HG03558 (cell line): Measurements from ENCODE around the gene HPS1.

Experiments used
- ATAC-seq: cut with Tn5 transposase; IDR thresholded peaks from one replicate; pipeline ENCODE4 v1.9.1; 2021; ENCODE audit warnings: moderate number of reproducible peaks; ENCODE audit not compliant: unreplicated experiment; ENCODE audit errors: extremely low read depth

HPS1 gene

DNA sequence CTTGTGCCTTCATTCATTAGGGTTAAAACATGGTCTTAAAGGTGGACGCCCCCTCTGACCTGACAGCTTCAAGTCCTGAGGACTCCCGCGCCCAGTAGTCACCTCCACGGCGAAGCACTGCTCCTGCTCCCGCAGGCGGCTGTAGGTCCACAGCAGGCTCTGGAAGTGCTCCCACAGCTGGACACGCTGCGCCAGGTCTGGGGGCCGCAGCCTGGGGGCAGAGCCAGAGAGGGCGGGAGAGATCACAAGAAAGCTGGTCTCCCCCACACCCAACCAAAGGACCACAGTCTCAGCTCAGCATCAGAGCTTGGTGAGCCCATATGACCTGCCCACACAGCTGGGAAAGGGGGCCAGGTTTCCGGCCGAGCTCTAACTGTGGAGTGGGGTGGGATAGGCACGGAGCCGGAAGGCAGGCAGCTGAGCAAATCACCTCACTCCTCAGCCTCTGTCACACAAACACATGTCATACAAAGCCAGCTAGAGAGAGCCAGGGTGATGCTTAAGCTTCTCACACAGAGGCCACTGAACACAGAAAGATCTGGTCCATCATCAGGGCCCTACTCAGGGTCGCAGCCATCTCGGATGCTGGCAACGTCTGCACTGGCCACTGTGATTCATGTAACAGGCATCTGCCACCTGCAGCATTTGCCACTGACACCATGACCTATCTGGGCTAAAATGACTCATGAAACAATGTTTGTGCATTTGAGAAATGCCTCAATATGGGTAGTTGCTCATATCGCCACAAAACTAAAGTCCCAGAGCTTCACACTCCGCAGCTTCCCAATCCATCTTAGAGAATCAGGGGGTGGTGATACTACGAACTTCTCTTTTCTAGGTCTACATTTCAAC, 12.6 kb downstream of the HPS1 start:
- no peak for ATAC-seq

DNA sequence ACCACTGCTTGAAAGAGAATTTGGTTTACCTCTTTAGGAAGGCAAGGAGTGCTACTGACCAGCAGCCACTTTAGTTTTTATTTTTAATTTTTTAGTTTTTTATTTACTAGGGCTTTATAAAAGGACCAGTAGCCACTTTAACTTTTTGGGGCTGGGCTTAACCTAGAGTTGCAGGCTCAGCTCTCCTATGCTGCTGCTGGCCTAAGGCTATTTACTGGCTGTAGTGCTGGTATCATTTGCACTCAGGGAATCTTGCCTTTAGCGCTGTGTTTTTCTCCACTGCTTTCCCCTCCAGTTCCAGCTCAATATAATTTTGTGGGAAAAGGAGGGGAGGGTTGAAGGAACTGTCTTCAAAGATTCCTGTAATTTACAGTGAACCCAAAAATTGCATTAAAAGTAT, 13.4 kb downstream of the HPS1 start:
- ATAC-seq: no peak

DNA sequence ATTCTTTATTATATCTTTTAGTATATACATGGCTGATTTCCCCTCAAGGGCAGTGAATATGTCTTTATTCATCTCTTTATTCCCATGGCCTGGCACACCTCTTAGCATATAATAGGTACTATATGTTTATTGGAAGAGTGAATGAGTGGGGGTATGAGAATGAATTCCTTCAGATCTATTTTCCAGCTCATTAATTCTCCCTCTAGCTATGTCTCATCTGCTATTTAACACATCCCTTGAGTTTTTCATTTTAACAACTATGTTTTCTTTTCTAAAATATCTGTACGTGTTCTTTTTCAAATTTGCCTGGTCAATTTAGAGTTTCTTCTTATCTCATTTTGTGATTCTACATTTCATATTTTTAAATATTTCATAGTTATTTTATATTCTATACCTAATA, 14.4 kb downstream of the HPS1 start:
- no peak for ATAC-seq

DNA sequence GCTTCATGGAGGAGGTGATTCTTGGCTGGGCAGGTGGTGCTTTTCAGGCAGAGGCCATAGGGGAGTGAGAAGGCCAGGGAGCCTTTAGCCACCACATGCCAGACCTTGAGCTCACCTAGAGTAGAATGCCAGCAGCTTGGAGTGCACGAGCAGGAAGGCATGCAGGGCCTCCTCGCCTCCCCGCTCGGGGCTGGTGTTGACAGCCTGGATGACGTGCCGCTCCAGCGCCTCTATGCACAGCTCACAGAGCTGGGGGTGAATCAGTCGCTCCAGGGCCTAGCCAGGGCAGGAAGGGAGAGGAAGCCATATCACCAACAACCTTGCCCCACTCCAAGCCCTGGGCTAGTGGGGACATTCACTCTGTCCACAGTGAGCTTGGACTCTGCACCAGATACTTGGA, 15.7 kb downstream of the HPS1 start:
- ATAC-seq: no peak

DNA sequence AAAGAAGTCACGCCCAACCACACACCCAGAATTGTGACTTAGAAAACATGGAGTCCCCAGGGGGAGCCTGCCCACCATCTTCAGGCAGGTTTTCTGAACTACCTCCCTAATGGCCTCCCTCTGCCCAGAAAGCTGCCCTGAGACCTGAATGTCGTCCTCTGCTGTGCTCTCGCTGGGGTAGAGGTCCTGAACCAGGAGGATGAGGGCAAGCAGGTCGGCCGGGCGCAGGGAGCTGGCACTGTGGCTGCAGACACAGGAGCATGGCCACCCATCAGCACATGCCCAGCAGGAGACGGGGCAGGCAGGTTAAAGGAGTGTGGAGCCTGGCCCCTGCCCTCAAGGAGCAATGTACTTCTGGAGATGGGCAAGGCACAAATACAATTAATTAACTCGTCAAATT, 16.3 kb downstream of the HPS1 start:
- ATAC-seq: no peak

DNA sequence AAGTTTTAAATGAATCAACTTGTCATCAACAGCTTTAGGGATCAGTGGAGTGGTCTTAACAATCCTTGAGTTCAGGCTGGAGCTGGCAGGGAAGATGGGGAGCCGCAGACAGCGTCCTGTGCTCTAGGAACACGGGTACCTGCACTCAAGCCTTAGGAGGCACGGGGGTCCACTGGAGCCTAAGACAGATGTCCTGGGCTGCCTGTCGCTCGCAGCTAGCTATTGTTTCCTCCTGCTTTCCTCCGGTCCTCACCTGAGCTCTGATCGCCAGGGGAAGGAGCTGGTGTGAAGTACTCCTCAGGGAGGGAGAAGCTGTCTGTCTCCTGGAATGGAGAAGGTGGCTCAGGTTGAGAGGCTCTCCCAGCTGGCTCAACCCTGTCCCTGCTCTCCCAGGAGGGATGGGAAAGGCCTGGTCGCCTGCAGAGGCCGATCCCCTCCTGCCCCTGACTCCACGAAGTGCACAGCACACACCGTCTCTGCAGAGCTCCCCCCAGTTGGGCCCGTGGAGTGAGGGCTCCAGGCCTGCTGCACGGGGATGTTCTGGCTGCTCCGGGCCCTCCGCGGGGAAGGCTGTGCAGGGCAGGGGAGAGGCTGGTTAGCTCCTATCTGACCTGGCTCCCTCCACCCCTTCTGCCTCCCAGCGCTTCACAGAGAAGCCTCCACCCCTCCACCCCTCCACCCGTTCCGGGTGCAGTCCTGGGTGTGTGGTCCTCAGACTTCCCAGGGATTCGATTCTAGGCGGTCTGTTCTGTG, 17.2 kb downstream of the HPS1 start:
- no peak for ATAC-seq

DNA sequence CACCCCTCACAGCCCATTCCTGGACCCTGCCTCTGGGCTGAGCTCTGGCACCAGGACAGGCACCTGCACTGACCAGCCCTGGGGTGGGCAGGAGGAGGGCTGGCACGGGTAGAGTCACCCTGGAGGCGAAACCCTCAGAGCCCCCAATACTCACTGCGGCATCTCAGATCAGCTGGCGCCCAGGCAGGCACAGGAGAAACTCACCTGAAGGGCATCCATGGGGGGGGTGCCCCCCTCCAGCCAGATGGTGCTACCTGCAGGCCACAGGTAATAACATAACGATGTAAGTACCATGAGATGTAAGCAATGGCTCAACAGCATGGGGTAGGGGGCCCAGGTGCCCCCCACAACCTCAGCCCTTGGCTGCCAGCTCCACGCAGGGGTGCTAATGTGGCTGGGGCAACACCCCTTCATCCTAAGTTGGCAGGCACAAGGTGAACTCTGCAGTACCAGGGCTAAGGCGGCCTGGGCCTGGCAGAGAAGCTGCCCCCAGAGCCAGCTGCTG, 19.7 kb downstream of the HPS1 start:
- no peak for ATAC-seq

DNA sequence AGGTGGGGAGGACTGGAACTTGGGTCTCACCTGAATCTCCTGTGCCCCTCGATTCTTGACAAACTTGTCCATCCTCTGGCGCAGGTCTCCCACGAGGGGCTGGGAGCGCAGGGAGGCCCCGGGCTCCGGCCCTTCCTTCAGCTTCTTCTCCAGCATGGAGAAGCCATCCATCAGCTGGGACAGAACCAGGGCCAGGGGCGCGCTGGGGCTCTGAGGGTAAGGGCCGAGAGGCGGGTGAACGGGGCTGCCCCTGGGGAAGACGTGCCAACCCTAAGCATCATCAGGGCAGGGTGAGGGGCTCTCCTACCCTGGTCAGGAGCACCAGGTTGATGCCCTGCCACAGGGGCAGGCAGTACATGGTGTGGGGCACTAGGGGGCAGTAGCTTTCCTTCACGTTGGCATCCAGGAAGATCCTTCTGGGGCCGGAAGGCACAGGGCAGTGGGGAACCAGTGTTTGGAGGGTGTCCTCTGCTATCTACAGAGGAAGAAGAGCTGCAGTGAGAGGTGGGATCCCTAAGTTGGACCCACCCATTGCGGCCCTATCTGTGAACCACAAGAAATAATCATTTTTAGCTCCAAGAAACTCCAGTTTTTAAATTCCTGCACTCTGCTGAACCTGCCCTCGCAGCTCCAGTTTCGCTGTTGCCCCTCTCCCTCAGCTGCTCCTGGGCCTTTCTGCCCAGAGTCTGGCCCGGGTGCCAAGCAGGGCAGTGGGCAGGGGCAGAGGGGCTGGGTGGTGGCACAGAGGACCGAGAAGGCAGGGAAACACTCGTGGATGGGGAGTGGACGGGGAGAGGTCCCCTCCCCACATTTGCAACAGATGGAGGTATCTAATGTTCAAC, 21.0 kb downstream of the HPS1 start:
- no peak for ATAC-seq

DNA sequence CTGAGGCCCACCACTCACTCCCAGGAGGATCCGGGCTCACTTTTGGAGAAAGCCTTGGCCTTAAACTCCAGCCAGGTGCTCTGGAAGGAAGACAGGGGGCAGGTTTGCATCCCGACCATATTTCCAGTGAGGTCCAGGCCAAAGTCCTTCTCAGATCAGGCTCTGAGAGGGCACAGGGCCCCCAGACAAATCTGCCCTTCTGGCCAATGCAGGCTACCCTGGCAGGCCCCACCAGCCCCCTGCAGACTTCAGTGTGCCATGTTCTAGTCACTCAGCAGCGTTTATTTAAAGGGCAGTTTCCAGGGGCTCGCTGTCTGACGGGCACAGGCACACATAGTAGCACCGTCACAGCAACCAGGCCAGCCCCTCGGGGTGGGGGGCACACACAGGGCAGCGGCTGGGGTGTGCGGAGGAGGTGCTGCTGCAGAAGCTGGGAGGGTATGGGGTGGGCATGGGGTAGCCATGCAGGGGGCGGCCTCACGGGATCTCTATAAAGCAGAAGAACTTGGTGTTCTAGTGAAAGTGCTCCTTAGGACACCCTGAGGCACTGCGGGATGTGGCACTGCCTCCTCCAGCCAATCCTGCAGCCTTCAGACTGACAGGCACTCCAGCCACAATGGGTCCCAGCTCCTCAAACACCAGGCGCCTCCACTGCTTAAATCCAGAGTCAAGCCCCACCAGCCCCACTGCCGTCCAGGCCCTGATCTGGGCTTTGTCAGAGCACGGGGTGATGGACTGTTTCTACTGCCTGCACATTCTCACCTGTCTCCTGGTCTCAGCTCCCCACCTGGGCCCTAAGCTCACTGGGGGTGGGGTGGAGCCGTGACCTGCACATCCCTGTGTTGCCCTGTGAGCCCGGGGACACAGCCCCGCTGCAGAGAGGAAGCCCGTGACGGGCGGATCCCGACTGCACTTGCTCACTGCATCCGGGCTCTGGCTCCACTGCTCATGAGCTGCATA, 22.2 kb downstream of the HPS1 start:
- ATAC-seq: no peak

DNA sequence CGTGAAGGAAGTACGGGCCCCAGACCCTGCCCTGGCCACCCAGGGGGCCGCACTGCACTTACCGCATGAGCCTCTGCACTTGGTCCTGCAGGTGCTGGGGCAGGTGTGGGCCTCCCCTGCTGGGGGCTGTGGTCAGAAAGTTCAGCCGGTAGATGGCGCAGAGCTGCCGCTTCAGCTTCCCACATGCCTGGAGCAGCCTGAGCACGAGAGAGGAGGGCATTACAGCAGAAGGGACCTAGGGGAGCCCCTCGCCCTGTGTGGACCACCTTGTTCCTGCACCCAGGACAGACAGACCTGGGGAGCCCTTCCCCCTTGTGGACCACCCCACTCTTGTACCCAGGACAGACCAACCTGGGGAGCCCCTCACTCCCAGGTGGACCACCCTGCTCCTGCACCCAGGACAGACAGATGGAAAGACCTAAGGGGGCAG, 23.0 kb downstream of the HPS1 start:
- ATAC-seq: no peak

DNA sequence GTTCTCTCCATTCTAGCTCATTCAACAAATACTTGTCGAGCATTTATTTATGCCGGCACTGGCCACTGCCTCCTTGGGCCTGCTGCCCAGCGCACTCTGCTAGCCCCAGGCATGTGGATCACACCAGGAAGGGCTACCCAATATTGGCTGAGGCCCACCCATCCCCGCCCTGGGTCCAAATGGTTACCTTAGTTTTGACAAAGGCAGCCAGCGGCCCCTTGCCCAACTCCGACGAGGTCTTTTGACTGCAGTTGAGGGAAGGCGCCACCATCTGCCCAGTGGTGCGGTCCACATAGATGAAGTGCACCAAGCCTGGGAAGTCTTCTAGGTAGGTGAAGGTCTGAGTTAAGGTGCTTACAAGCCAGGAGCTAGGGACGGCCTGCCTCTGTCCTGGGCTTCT, 24.6 kb downstream of the HPS1 start:
- ATAC-seq: no peak

DNA sequence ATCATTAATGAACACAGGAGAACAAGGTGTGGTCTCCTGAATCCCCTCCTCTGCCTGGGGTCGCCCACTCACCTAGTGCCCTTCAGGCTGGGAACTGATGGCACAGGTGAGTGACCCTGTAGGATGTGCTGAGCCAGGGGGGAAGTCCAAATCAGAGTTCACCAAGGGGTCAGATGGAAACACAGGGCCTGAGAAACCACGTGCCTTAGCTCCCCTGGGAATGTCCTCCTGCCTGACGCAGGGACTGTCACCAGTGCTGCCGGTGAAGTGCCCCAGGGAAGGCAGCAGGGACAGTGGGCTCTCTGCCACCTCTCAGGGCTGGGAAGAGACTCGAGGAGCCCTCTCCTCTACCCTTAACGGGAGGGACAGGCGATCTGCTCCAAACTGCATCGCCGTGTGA, 25.9 kb downstream of the HPS1 start:
- no peak for ATAC-seq

DNA sequence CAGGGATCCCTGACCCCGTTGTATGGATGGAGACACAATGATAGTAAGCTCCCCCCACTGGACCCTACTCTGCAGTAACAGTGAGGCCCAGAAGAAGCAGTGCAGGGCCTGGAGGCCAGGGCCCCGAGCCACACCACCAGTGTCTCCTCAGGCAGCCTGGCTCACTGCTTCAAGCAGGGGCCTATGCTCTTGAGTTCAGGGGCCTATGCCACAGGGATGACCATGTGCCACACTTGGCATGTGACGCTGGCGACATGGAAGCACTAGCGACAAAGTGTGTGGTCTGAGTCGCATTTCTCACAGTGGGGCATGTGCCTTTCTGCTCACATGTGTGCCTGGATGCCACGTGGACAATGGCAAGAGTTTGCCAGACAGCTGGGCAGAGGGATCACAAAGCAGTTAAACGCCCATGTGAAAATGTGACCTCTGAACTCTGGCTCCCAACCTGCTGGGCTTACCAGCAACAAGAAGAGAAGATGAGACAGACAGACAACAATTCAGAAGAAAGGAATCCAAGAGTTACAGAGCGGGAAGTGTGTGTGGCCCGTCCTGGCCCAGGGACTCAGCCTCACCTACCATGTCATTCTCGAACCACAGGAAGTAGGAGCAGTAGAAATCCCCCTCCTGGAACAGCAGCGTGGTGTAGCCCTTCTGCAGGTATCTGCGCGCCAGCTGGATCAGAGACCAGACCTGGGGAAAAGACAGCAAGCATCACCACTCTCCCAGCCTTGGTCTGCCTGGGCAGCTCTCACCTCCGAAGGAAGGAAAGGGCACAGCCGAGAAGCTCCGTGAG, 27.1 kb downstream of the HPS1 start:
- ATAC-seq: no peak

DNA sequence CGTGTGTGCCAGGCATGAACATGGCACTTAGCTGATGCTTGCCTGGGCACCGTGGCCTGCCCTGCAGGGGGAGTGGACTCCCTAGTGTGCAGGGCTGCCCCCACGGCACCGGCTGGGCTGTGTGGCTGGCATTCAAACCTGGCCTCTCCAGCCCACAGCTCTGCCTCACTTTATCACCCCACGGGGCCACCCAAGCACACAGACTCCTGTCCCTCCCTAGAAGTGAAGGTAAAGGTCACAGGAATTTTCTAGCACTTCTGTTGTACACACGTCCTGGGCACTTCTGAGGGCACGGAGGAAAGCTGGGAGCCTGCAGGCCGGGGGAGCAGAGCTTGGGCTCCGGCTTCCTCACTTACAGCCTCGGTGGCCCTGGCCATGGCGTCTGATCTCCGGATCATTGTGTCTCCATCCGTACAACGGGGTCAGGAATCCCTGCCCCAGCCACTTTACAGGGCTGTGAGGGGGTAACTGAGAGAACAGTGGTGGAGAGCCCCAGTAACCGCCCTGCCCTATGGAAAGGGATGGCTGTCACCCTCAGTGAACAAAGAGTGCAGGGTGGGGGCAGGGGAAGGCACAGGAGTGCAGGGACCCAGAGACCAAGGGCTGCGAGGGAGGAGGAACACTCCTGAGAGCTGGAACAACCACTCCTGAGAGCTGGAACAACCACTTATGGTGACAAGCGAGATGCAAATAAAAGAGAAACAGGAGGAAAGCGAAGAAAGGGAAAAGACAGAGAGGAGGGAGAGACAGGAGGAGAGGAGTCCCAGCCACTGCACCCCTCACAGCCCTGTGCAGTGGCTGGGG, 27.9 kb downstream of the HPS1 start:
- ATAC-seq: no peak

DNA sequence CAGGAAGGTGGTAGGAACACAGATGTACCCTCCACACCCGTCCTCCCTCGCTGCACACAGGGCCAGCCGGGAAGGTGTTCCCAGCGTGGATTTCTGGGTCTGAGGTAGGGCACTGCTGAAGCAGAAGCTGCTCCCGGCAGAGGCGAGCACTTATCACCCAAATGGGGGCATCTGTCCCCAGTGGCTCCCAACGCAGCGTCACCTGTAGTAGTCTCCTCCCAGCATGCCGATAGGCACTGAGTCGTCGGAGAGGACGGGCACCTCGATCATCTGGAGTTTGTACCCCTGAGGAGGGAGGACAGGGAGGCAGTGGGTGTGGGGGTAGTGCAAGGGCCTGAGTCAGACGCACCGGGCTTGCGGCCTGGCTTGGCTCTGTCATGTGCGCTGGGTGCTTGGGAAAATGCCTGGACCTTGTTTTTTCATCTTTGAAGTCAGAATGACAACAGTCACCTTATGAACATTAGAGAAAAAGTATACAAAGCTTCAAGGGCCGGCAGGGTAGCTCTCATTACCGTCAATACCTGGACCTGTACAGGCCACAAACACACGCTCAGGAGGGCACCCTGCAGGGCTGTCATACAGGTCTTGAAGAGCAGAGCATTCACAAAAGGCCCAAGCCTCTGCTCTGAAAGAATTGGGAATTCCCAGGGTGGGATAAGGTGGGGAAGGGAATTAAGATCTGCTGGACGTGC, 28.6 kb downstream of the HPS1 start:
- ATAC-seq: no peak

DNA sequence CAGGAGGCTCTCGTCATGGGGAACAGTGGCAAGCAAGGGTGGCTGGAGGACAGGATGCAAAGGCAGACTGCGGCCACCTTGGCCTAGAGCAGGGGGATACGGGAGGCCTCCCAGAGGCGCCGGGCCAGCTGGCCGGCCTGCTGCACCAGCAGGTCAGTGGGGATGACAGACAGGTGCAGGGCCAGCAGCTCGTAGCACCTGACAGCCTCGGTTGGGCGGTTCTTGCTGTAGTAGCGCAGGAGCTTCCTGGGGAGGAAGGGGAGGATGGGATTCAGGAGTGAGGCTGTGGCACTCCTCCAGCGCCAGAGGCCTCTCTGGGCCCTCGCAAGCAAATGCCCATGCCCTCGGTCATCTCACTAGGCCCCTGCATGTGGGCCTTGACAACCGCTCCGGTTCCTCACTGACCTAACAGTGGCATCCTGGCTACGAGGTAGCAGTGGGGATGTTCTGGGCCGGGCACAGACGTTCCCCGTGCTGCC, 29.2 kb downstream of the HPS1 start:
- no peak for ATAC-seq
